Astrocyte (in vitro differentiated cells and primary cell): Measurements from ENCODE around the gene TATDN3.

Experiments
- EZH2 ChIP-seq: IDR thresholded peaks from 2 replicates; pipeline ENCODE4 v1.6.1; 2012; ENCODE audit warnings: mild to moderate bottlenecking, low read length, inconsistent platforms; ENCODE audit not compliant: insufficient read depth
- TF ChIP-seq, protein P1 (sequence below): IDR thresholded peaks from 2 replicates; pipeline ENCODE4 v1.5.1; 2011; ENCODE audit warnings: low read depth, mild to moderate bottlenecking, inconsistent platforms, low read length, moderate library complexity; ENCODE audit not compliant: insufficient read depth

- TF ChIP-seq, protein P1, sequence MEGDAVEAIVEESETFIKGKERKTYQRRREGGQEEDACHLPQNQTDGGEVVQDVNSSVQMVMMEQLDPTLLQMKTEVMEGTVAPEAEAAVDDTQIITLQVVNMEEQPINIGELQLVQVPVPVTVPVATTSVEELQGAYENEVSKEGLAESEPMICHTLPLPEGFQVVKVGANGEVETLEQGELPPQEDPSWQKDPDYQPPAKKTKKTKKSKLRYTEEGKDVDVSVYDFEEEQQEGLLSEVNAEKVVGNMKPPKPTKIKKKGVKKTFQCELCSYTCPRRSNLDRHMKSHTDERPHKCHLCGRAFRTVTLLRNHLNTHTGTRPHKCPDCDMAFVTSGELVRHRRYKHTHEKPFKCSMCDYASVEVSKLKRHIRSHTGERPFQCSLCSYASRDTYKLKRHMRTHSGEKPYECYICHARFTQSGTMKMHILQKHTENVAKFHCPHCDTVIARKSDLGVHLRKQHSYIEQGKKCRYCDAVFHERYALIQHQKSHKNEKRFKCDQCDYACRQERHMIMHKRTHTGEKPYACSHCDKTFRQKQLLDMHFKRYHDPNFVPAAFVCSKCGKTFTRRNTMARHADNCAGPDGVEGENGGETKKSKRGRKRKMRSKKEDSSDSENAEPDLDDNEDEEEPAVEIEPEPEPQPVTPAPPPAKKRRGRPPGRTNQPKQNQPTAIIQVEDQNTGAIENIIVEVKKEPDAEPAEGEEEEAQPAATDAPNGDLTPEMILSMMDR: no peak
- no peak for TF ChIP-seq EZH2
These were observed 16.5 kb upstream of the TATDN3 start for GRCh38 chr1:212775241-212775640.
